Osteocyte (in vitro differentiated cells): Measurements from ENCODE around the gene CINP. TPM values are rescaled to one million over a fixed set of nuclear protein-coding genes. Genes with fewer than 3 reads are reported as not detected.

Experiments
- DNase-seq: peaks from one replicate; pipeline ENCODE4 v3.0.0; 2021; ENCODE audit warnings: mixed read lengths; ENCODE audit not compliant: unreplicated experiment; ENCODE audit errors: extremely low spot score
- H3K27ac Mint-ChIP-seq: one replicate; pipeline ENCODE4 v1.8.0; 2021; ENCODE audit warnings: mild to moderate bottlenecking, mixed read lengths; ENCODE audit not compliant: unreplicated experiment
- H3K27me3 Mint-ChIP-seq: one replicate; pipeline ENCODE4 v1.8.0; 2021; ENCODE audit warnings: mixed read lengths; ENCODE audit not compliant: unreplicated experiment
- H3K36me3 Mint-ChIP-seq: one replicate; pipeline ENCODE4 v1.8.0; 2021; ENCODE audit warnings: mixed read lengths; ENCODE audit not compliant: unreplicated experiment
- H3K4me1 Mint-ChIP-seq: one replicate; pipeline ENCODE4 v1.8.0; 2021; ENCODE audit warnings: mixed read lengths; ENCODE audit not compliant: unreplicated experiment
- H3K4me3 Mint-ChIP-seq: one replicate; pipeline ENCODE4 v1.8.0; 2021; ENCODE audit warnings: mild to moderate bottlenecking, moderate library complexity, mixed read lengths; ENCODE audit not compliant: unreplicated experiment
- H3K9me3 Mint-ChIP-seq: one replicate; pipeline ENCODE4 v1.8.0; 2021; ENCODE audit warnings: mixed read lengths; ENCODE audit not compliant: unreplicated experiment
- total RNA-seq: library from RNA; stranded (reverse); gene quantifications from 2 replicates; pipeline ENCODE4 v1.2.1, GENCODE V29; 2021
- TF ChIP-seq, protein P1 (sequence below): fragments of 200-600 bp; sonication (generic); IDR thresholded peaks from 2 replicates; pipeline ENCODE4 v1.5.0; 2021; ENCODE audit warnings: antibody characterized with exemption, mild to moderate bottlenecking, moderate library complexity

The CINP gene
- total RNA-seq, 1 donor from 2014 or later, result 30.7 TPM

DNA sequence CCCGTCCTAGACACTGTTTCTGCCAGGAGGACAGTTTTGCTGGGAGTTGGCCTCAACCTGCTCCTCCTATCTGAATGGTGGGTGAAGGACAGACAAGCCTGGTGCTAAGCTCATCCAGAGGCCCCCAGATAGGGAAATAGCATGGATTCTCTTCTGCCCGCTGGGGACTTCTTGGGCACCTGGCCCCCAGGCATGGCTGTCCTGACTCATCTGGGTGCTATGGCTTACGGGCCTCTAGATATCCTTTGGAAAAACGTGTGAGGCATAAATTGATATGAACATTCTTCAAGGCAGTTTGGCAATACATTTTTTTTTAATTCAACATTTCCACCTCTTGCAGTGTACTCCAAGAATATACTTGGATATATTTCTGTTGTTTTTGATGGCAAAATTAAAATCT lies 8.7 kb upstream of the CINP start:
- Mint-ChIP-seq H3K27ac (no peak overlapping the region), H3K4me3 (no peak overlapping the region), H3K9me3 (no peaks in the 10 kb centered on the region), H3K27me3 (no peaks in the 10 kb centered on the region), H3K36me3 (peaks cover 2% of the 10 kb centered on the region), H3K4me1 (peaks cover 6% of the 10 kb centered on the region)
- DNase-seq, result no peak
- TF ChIP-seq, protein P1, sequence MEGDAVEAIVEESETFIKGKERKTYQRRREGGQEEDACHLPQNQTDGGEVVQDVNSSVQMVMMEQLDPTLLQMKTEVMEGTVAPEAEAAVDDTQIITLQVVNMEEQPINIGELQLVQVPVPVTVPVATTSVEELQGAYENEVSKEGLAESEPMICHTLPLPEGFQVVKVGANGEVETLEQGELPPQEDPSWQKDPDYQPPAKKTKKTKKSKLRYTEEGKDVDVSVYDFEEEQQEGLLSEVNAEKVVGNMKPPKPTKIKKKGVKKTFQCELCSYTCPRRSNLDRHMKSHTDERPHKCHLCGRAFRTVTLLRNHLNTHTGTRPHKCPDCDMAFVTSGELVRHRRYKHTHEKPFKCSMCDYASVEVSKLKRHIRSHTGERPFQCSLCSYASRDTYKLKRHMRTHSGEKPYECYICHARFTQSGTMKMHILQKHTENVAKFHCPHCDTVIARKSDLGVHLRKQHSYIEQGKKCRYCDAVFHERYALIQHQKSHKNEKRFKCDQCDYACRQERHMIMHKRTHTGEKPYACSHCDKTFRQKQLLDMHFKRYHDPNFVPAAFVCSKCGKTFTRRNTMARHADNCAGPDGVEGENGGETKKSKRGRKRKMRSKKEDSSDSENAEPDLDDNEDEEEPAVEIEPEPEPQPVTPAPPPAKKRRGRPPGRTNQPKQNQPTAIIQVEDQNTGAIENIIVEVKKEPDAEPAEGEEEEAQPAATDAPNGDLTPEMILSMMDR, result no peak

DNA sequence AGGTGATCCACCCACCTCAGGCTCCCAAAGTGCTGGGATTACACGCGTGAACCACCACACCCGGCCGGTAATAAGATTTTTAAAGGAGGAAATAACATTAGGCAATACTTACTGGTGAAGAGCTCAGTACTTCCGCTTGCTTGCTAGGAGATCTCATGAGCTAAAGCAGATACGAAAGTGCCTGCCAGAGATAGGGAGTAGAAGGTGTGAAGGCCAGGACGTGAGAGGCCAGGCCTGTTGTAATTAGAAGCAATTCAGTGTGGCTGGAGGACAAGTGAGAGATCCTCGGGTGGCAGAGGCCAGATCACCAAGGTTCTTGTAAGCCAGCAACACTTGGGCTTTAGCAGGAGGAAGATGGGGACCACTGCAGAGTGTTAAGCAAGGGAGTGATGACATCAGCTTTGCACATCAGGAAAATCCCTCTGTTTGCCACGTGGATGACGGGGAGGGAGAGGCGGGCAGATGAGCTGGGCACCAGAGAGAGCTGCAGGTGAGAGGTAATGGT lies 7.7 kb upstream of the CINP start:
- no peaks in the 10 kb centered on the region for H3K27me3 Mint-ChIP-seq
- H3K36me3 Mint-ChIP-seq, result peaks cover 2% of the 10 kb centered on the region
- DNase-seq, result no peak
- no peaks in the 10 kb centered on the region for H3K9me3 Mint-ChIP-seq
- no peak overlapping the region for H3K27ac Mint-ChIP-seq
- peaks cover 6% of the 10 kb centered on the region for H3K4me1 Mint-ChIP-seq
- no peak overlapping the region for H3K4me3 Mint-ChIP-seq
- TF ChIP-seq, protein P1, result no peak

DNA sequence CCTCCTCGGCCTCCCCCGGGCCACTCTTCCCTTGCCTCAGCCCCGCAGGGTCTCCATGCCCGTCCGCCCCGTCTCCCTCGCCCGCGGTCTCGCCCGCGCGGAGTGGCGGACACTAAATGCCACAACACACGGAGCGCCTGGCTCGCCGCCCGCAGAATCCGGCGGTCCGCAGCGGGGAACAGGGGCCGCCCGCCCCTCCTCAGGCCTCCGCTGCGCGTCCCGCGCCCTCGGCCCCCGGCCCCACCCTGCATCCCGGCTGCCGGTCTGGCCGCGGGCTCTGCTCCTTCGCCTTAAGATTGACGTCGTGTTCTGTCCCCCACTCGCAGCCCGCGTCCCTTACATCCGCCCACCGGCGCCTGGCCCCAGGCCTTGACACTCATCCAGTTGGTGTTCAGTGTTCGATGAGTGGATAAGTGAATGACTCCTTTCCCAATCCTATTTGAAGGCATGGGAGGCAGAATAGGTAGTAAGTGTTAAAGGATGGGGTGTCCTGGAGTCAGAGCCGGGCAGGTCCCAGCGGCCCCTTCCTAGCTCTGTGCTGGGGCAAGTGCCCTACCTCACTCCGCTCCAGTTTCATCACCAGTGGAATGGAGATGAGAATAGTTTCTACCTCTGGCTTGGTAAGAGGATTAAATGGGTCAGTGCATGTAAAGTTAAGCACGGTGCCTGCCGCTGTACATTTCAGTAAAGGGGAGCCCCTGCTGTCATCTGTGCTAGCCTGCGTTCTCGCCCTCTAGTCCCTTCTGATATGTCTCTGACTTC lies 673 bp upstream of the CINP start:
- H3K36me3 Mint-ChIP-seq, result no peaks in the 10 kb centered on the region
- TF ChIP-seq, protein P1, result no peak
- no peak overlapping the region for H3K4me3 Mint-ChIP-seq
- DNase-seq, result no peak
- H3K4me1 Mint-ChIP-seq, result peaks cover 15% of the 10 kb centered on the region
- H3K27me3 Mint-ChIP-seq, result no peaks in the 10 kb centered on the region
- H3K27ac Mint-ChIP-seq, result peak overlapping the region; percentile 87
- H3K9me3 Mint-ChIP-seq, result no peaks in the 10 kb centered on the region

DNA sequence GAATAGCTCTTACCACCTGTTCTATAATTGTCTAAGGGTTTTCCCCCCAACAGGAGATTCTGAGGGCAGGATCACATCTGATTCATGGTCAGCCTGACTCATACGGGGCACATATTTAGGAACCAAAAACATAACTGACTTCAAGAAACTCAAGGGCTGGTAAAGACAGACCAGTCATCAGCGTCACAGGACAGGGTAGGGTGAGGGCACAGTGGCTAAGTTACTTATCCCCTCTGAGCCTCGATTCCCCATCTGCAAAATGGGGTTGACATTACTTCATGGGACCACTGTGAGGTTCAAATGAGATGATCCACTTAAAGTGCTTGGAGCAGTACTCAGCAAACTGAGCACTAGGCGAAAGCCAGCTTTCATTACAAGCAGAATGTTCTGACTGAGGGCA lies 606 bp downstream of the CINP start:
- TF ChIP-seq, protein P1, result no peak
- H3K27me3 Mint-ChIP-seq, result no peaks in the 10 kb centered on the region
- H3K4me1 Mint-ChIP-seq, result peaks cover 15% of the 10 kb centered on the region
- H3K4me3 Mint-ChIP-seq, result no peak overlapping the region
- no peaks in the 10 kb centered on the region for H3K9me3 Mint-ChIP-seq
- peaks cover 8% of the 10 kb centered on the region for H3K36me3 Mint-ChIP-seq
- H3K27ac Mint-ChIP-seq, result peak overlapping the region; percentile 97
- DNase-seq, result no peak

DNA sequence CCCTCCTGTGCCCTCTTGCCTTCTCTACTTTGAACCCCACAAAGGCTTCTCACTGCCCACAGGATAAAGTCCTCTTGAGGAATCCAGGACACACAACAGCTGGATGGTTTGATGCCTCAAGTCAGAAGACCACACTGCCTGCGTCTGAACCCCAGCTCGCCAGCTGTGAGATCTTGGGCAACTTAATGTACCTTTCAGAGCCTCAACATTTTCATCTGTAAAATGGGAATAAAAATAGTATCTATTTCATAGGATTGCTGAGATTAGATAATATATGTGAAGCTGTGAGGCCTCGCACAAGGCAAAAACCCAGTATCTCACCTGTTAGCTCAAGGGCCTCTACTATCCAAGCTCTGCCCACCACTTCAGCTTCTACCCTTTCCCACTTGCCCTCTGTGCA lies 2.3 kb downstream of the CINP start:
- Mint-ChIP-seq H3K4me3 (no peak overlapping the region), H3K9me3 (no peaks in the 10 kb centered on the region), H3K4me1 (peaks cover 15% of the 10 kb centered on the region), H3K27me3 (no peaks in the 10 kb centered on the region), H3K36me3 (peaks cover 20% of the 10 kb centered on the region), H3K27ac (no peak overlapping the region)
- TF ChIP-seq, protein P1, result no peak
- no peak for DNase-seq
